DND-41 (cell line): ENCODE measurements around the gene CCDC192.

Experiments
- ATAC-seq: fragments of 200-7000 bp; cut with Tn5 transposase; 3 replicates; pipeline ENCODE4 v1.9.1; 2021; ENCODE audit warnings: low read depth; ENCODE audit not compliant: insufficient read depth
- DNase-seq: peaks from one replicate; pipeline ENCODE4 v3.0.0-alpha.2; 2020
- H2AFZ ChIP-seq: 2 replicates; pipeline ENCODE4 v1.6.0; 2012; ENCODE audit warnings: low read depth, low read length
- H3K27ac ChIP-seq: 2 replicates; pipeline ENCODE4 v1.5.1; 2012; ENCODE audit warnings: low read length, inconsistent platforms
- H3K27me3 ChIP-seq: fragments of 200-600 bp; sonication (generic); 2 replicates; pipeline ENCODE4 v1.6.0; 2012; ENCODE audit warnings: low read length, mild to moderate bottlenecking, inconsistent platforms; ENCODE audit not compliant: insufficient read depth, poor library complexity
- H3K36me3 ChIP-seq: 2 replicates; pipeline ENCODE4 v1.5.1; 2012; ENCODE audit warnings: low read length, inconsistent platforms; ENCODE audit not compliant: insufficient read depth
- H3K4me1 ChIP-seq: 2 replicates; pipeline ENCODE4 v1.5.1; 2012; ENCODE audit warnings: mild to moderate bottlenecking, low read length; ENCODE audit not compliant: insufficient read depth
- H3K4me2 ChIP-seq: 2 replicates; pipeline ENCODE4 v1.6.0; 2012; ENCODE audit warnings: mild to moderate bottlenecking, moderate library complexity, low read length, inconsistent platforms; ENCODE audit not compliant: insufficient read depth
- H3K4me3 ChIP-seq, 2 experiments: fragments of 200-600 bp in 1 of 2; shearing (Covaris generic) in 1 of 2; 2 replicates each; pipeline ENCODE4 v1.5.1; 2012 to 2016; ENCODE audit warnings: inconsistent platforms in 2 of 2, low read length in 2 of 2, mild to moderate bottlenecking in 2 of 2, low read depth in 1 of 2, moderate library complexity in 1 of 2
- H3K79me2 ChIP-seq: 2 replicates; pipeline ENCODE4 v1.6.0; 2012; ENCODE audit warnings: low read length, inconsistent platforms; ENCODE audit not compliant: insufficient read depth
- H3K9ac ChIP-seq: 2 replicates; pipeline ENCODE4 v1.6.0; 2012; ENCODE audit warnings: low read depth, mild to moderate bottlenecking, inconsistent platforms, low read length, moderate library complexity
- H3K9me3 ChIP-seq: 2 replicates; pipeline ENCODE4 v1.5.1; 2012; ENCODE audit warnings: low read length, moderate library complexity, mild to moderate bottlenecking, inconsistent platforms; ENCODE audit not compliant: insufficient read depth, severe bottlenecking
- H4K20me1 ChIP-seq: 2 replicates; pipeline ENCODE4 v1.6.0; 2012; ENCODE audit warnings: low read length; ENCODE audit not compliant: insufficient read depth
- EZH2 ChIP-seq: IDR thresholded peaks from 3 replicates; pipeline ENCODE4 v1.6.1; 2012; ENCODE audit warnings: borderline replicate concordance, low read depth, mild to moderate bottlenecking, moderate library complexity, low read length, inconsistent platforms; ENCODE audit not compliant: severe bottlenecking
- TF ChIP-seq, protein P1 (sequence below): IDR thresholded peaks from 2 replicates; pipeline ENCODE4 v1.5.1; 2012; ENCODE audit warnings: borderline replicate concordance, low read length, moderate library complexity, mild to moderate bottlenecking; ENCODE audit not compliant: poor library complexity, severe bottlenecking; ENCODE audit errors: extremely low read depth

Gene CCDC192

DNA sequence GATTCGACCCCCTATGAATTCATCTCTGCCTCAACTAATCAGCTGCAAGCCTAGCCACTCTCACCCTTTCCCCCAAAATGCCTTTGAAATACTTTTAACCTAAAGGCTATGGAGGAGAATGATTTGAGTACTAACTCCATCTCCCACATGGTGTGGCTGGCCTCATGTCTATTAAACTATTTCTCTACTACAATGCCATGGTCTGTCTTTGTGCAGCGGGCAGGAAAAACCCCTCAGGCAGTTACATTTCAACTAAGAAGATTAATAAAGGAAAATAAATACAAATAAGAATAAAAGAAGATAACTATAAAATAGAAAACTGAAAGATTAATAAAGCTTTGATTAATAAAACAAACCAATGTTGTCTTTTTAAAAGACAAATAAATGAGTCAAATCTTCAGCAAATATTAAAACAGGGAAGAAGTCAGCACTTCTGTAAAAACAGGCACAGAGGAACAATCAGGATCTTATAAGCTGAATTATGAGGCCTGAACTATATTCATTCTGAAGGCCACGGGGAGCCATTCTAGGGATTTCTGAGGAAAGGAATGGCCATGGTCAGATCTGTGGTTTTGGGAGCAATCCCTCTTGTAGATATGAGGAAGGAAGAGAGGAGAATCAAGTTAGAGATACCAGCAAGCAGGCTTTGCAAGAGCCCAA is 264.3 kb downstream of the CCDC192 start:
- Histone ChIP-seq H3K36me3 (no peaks in the 10 kb centered on the region), H3K9ac (no peak overlapping the region), H3K9me3 (no peaks in the 10 kb centered on the region), H3K4me3 (no peak overlapping the region), H3K79me2 (no peaks in the 10 kb centered on the region), H3K4me2 (no peak overlapping the region), H3K27ac (no peak overlapping the region), H4K20me1 (no peaks in the 10 kb centered on the region), H3K27me3 (no peaks in the 10 kb centered on the region), H3K4me1 (no peaks in the 10 kb centered on the region), H2AFZ (no peak overlapping the region)
- ATAC-seq (no peak), DNase-seq (no peak)
- no peak for TF ChIP-seq EZH2
- TF ChIP-seq, protein P1, sequence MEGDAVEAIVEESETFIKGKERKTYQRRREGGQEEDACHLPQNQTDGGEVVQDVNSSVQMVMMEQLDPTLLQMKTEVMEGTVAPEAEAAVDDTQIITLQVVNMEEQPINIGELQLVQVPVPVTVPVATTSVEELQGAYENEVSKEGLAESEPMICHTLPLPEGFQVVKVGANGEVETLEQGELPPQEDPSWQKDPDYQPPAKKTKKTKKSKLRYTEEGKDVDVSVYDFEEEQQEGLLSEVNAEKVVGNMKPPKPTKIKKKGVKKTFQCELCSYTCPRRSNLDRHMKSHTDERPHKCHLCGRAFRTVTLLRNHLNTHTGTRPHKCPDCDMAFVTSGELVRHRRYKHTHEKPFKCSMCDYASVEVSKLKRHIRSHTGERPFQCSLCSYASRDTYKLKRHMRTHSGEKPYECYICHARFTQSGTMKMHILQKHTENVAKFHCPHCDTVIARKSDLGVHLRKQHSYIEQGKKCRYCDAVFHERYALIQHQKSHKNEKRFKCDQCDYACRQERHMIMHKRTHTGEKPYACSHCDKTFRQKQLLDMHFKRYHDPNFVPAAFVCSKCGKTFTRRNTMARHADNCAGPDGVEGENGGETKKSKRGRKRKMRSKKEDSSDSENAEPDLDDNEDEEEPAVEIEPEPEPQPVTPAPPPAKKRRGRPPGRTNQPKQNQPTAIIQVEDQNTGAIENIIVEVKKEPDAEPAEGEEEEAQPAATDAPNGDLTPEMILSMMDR: no peak

DNA sequence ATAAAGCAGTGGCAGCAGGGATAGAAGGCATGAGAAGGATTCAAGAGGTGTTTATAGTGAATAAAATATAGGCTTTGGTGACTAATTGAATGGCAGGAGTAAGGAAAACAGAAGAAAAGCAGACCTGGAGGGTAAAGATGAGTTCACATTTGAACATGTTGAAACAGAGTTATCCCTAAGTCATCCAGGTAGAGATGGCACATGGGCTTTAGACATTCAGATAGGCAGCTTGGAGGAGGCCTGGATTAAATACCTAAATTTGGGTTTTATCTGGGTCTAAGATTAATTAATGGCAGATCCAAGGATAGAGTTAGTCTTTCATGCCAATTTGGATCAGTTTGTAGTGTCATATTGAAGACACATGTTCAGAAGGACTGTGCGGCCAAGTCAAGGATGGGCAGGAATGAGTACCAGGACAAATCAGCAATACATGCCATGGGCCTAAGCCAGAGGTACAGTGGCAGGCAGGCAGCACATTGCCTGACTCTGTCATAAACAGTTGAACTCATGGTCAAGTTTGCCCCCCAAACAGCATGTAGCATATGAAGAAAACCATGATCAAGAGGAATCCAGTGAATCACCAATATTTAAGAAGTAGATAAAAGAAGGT is 264.9 kb downstream of the CCDC192 start:
- H3K4me3 ChIP-seq: no peak overlapping the region
- no peak overlapping the region for H2AFZ ChIP-seq
- no peaks in the 10 kb centered on the region for H3K27me3 ChIP-seq
- H4K20me1 ChIP-seq: no peaks in the 10 kb centered on the region
- H3K36me3 ChIP-seq: no peaks in the 10 kb centered on the region
- no peak overlapping the region for H3K9ac ChIP-seq
- no peak for TF ChIP-seq EZH2
- TF ChIP-seq, protein P1: no peak
- no peak overlapping the region for H3K4me2 ChIP-seq
- no peaks in the 10 kb centered on the region for H3K4me1 ChIP-seq
- DNase-seq (no peak), ATAC-seq (no peak)
- no peak overlapping the region for H3K27ac ChIP-seq
- H3K9me3 ChIP-seq: no peaks in the 10 kb centered on the region
- H3K79me2 ChIP-seq: no peaks in the 10 kb centered on the region

DNA sequence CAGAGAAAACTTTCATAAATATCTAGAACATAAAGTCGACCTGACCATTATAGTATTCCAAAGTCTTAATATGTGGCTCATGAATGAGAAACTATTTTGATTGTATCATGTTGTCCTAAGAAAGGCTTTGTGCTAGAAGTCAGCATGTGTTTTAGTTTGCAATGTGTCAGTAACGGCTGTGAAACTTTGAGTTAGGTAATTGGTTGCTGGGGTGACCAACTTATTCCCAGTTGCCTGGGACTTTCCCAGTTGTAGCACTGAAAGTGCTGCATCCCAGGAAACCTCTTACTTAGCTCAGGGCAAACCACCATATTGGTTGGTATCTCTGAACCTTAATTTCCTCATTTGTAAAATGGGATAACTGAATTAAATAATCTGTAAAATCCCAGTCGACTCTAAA is 265.8 kb downstream of the CCDC192 start:
- Histone ChIP-seq H3K4me1 (no peaks in the 10 kb centered on the region), H3K9ac (no peak overlapping the region), H3K27me3 (no peaks in the 10 kb centered on the region), H3K27ac (no peak overlapping the region), H3K36me3 (no peaks in the 10 kb centered on the region), H4K20me1 (no peaks in the 10 kb centered on the region), H3K9me3 (no peaks in the 10 kb centered on the region), H3K4me2 (no peak overlapping the region), H3K4me3 (no peak overlapping the region), H3K79me2 (no peaks in the 10 kb centered on the region), H2AFZ (no peak overlapping the region)
- TF ChIP-seq EZH2: no peak
- TF ChIP-seq, protein P1: no peak
- ATAC-seq (no peak), DNase-seq (no peak)

DNA sequence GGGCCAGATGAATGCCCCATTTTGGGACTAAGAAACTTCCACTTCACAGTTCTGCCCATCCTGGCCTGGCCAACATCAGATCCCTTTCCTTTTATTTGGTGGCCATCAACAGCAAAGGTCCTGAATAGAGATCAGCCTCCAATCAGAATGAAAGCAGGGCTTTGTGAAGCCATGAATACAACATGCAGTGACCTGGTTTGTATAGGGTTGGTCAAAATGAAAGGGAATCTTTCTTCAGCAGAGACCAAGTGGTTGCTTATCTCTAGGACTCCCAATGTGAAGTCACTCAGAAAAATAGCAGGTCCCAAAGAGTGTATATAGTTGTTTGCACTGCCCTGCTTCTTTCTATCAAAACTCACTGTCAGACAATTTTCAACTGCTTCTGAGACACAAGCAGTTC is 266.5 kb downstream of the CCDC192 start:
- no peak for DNase-seq
- no peak overlapping the region for H2AFZ ChIP-seq
- H3K4me2 ChIP-seq: no peak overlapping the region
- H4K20me1 ChIP-seq: no peaks in the 10 kb centered on the region
- no peaks in the 10 kb centered on the region for H3K27me3 ChIP-seq
- no peaks in the 10 kb centered on the region for H3K36me3 ChIP-seq
- ATAC-seq: no peak
- no peak overlapping the region for H3K9ac ChIP-seq
- no peak overlapping the region for H3K4me3 ChIP-seq
- H3K4me1 ChIP-seq: no peaks in the 10 kb centered on the region
- H3K79me2 ChIP-seq: no peaks in the 10 kb centered on the region
- no peak overlapping the region for H3K27ac ChIP-seq
- no peak for TF ChIP-seq EZH2
- TF ChIP-seq, protein P1: no peak
- H3K9me3 ChIP-seq: no peaks in the 10 kb centered on the region
